ENCODE results near the gene CCL18. TPM values are rescaled to one million over a fixed set of nuclear protein-coding genes. Genes with fewer than 3 reads are reported as not detected.
"Not testable (repeated sequence)": the region's sequence is repeated elsewhere in the genome, so short reads cannot be mapped to it uniquely, and the experiment has no call there.

The CCL18 gene
- total RNA-seq, 1 donor from 2014 or later: not detected

- H3K9me3 Mint-ChIP-seq; DNase-seq; H3K36me3 Mint-ChIP-seq (ENCODE audit: low read depth); H3K4me3 Mint-ChIP-seq; H3K27ac Mint-ChIP-seq: not testable (repeated sequence)
- peaks cover 15% of the 10 kb centered on the region for H3K4me1 Mint-ChIP-seq
- H3K27me3 Mint-ChIP-seq: peaks cover 13% of the 10 kb centered on the region
- intact Hi-C loops (cut with micrococcal nuclease): loop anchor here (10.0 kb wide), 1 partner anchor 1724 kb away; no protein-coding TSS in a partner anchor
These were observed 34.9 kb downstream of the CCL18 start for GRCh38 chr17:36099004-36099403.

GRCh38 chr17:36103401-36103975, 39.4 kb downstream of the CCL18 start, which contains the start of gene CCL4:
Gene CCL4 (plus strand): TSS chr17:36103827. CDS start chr17:36103906, 79 bp downstream.
- Mint-ChIP-seq H3K4me3 (peak within 1 kb of the TSS; percentile 69), H3K4me1 (peaks cover 10% of the 10 kb centered on the region), H3K27ac (peak within 1 kb of the TSS; percentile 68), H3K27me3 (peaks cover 13% of the 10 kb centered on the region)
- H3K9me3 Mint-ChIP-seq; H3K36me3 Mint-ChIP-seq (ENCODE audit: low read depth): not testable (repeated sequence)
- intact Hi-C loops (cut with micrococcal nuclease): loop anchor here (1.0 kb wide), 1 partner anchor 13 kb away; the partner anchor contains the start of gene CCL3
- peak; percentile 60 for DNase-seq

- H3K4me3 Mint-ChIP-seq: peak overlapping the region; percentile 69
- intact Hi-C loops (cut with micrococcal nuclease): not testable (repeated sequence)
- H3K4me1 Mint-ChIP-seq: peaks cover 10% of the 10 kb centered on the region
These were observed 40.2 kb downstream of the CCL18 start for GRCh38 chr17:36104246-36104645.

GRCh38 chr17:36104701-36105181, 40.7 kb downstream of the CCL18 start:
- peaks cover 8% of the 10 kb centered on the region for H3K27me3 Mint-ChIP-seq
- H3K9me3 Mint-ChIP-seq: no peaks in the 10 kb centered on the region
- intact Hi-C loops (cut with micrococcal nuclease): no loop called here
- no peak for DNase-seq
- H3K4me3 Mint-ChIP-seq: peak overlapping the region; percentile 69
- no peaks in the 10 kb centered on the region for H3K36me3 Mint-ChIP-seq (ENCODE audit: low read depth)
- H3K27ac Mint-ChIP-seq: peak overlapping the region; percentile 68
- H3K4me1 Mint-ChIP-seq: peaks cover 10% of the 10 kb centered on the region

More at GRCh38 chr17:36104246-36104645, 40.2 kb downstream of the CCL18 start:
- peaks cover 11% of the 10 kb centered on the region for H3K27me3 Mint-ChIP-seq
- peak overlapping the region; percentile 68 for H3K27ac Mint-ChIP-seq
- DNase-seq; H3K36me3 Mint-ChIP-seq (ENCODE audit: low read depth); H3K9me3 Mint-ChIP-seq: not testable (repeated sequence)

GRCh38 chr17:36105781-36106492, 41.9 kb downstream of the CCL18 start:
- peaks cover 10% of the 10 kb centered on the region for H3K4me1 Mint-ChIP-seq
- peak overlapping the region; percentile 25 for H3K4me3 Mint-ChIP-seq
- intact Hi-C loops (cut with micrococcal nuclease): no loop called here
- peaks cover 5% of the 10 kb centered on the region for H3K27me3 Mint-ChIP-seq
- H3K9me3 Mint-ChIP-seq: no peaks in the 10 kb centered on the region
- no peak overlapping the region for H3K27ac Mint-ChIP-seq
- H3K36me3 Mint-ChIP-seq (ENCODE audit: low read depth): no peaks in the 10 kb centered on the region
- DNase-seq: no peak

- H3K4me1 Mint-ChIP-seq: peaks cover 10% of the 10 kb centered on the region
- no peak overlapping the region for H3K4me3 Mint-ChIP-seq
- peaks cover 5% of the 10 kb centered on the region for H3K27me3 Mint-ChIP-seq
- no peak overlapping the region for H3K27ac Mint-ChIP-seq
- no peak for DNase-seq
- H3K36me3 Mint-ChIP-seq (ENCODE audit: low read depth): no peaks in the 10 kb centered on the region
- H3K9me3 Mint-ChIP-seq: no peaks in the 10 kb centered on the region
- intact Hi-C loops (cut with micrococcal nuclease): no loop called here
These were observed 42.4 kb downstream of the CCL18 start for GRCh38 chr17:36106493-36106835.

- intact Hi-C loops (cut with micrococcal nuclease): no loop called here
- no peak overlapping the region for H3K27ac Mint-ChIP-seq
These were observed 43.6 kb downstream of the CCL18 start for GRCh38 chr17:36107660-36108059.

GRCh38 chr17:36108265-36108664, 44.2 kb downstream of the CCL18 start:
- H3K36me3 Mint-ChIP-seq (ENCODE audit: low read depth); H3K4me3 Mint-ChIP-seq; DNase-seq; H3K27me3 Mint-ChIP-seq; H3K4me1 Mint-ChIP-seq; H3K27ac Mint-ChIP-seq; intact Hi-C loops (cut with micrococcal nuclease): not testable (repeated sequence)
- peaks cover 13% of the 10 kb centered on the region for H3K9me3 Mint-ChIP-seq

More at GRCh38 chr17:36107660-36108059, 43.6 kb downstream of the CCL18 start:
- no peak for DNase-seq
- peaks cover 7% of the 10 kb centered on the region for H3K9me3 Mint-ChIP-seq
- no peaks in the 10 kb centered on the region for H3K36me3 Mint-ChIP-seq (ENCODE audit: low read depth)
- H3K4me3 Mint-ChIP-seq: no peak overlapping the region
- H3K27me3 Mint-ChIP-seq: peaks cover 5% of the 10 kb centered on the region
- peaks cover 10% of the 10 kb centered on the region for H3K4me1 Mint-ChIP-seq

GRCh38 chr17:36111068-36111490, 47.0 kb downstream of the CCL18 start:
- H3K4me1 Mint-ChIP-seq: no peaks in the 10 kb centered on the region
- no peaks in the 10 kb centered on the region for H3K27me3 Mint-ChIP-seq
- H3K36me3 Mint-ChIP-seq (ENCODE audit: low read depth): no peaks in the 10 kb centered on the region
- H3K4me3 Mint-ChIP-seq: no peak overlapping the region
- intact Hi-C loops (cut with micrococcal nuclease): no loop called here
- peaks cover 14% of the 10 kb centered on the region for H3K9me3 Mint-ChIP-seq
- DNase-seq: no peak
- no peak overlapping the region for H3K27ac Mint-ChIP-seq

GRCh38 chr17:36112572-36112971, 48.5 kb downstream of the CCL18 start:
- Mint-ChIP-seq H3K4me1 (peaks cover 7% of the 10 kb centered on the region), H3K4me3 (no peak overlapping the region), H3K27me3 (no peaks in the 10 kb centered on the region), H3K27ac (no peak overlapping the region), H3K9me3 (peaks cover 14% of the 10 kb centered on the region), H3K36me3 (ENCODE audit: low read depth) (no peaks in the 10 kb centered on the region)
- intact Hi-C loops (cut with micrococcal nuclease): no loop called here
- no peak for DNase-seq

GRCh38 chr17:36113131-36113530, 49.1 kb downstream of the CCL18 start:
- H3K36me3 Mint-ChIP-seq (ENCODE audit: low read depth); H3K27ac Mint-ChIP-seq; intact Hi-C loops (cut with micrococcal nuclease); H3K27me3 Mint-ChIP-seq; DNase-seq; H3K4me3 Mint-ChIP-seq: not testable (repeated sequence)
- Mint-ChIP-seq H3K4me1 (peaks cover 10% of the 10 kb centered on the region), H3K9me3 (peaks cover 14% of the 10 kb centered on the region)

- DNase-seq; H3K36me3 Mint-ChIP-seq (ENCODE audit: low read depth); H3K4me3 Mint-ChIP-seq; H3K27me3 Mint-ChIP-seq; H3K27ac Mint-ChIP-seq: not testable (repeated sequence)
- H3K9me3 Mint-ChIP-seq: peaks cover 14% of the 10 kb centered on the region
- H3K4me1 Mint-ChIP-seq: peaks cover 13% of the 10 kb centered on the region
- intact Hi-C loops (cut with micrococcal nuclease): loop anchor here (5.0 kb wide), 1 partner anchor 43 kb away; no protein-coding TSS in a partner anchor
These were observed 51.0 kb downstream of the CCL18 start for GRCh38 chr17:36114971-36115648.

- peaks cover 13% of the 10 kb centered on the region for H3K4me1 Mint-ChIP-seq
- H3K27me3 Mint-ChIP-seq; DNase-seq; H3K27ac Mint-ChIP-seq; H3K36me3 Mint-ChIP-seq (ENCODE audit: low read depth); H3K4me3 Mint-ChIP-seq: not testable (repeated sequence)
- intact Hi-C loops (cut with micrococcal nuclease): loop anchor here (5.0 kb wide), 1 partner anchor 43 kb away; no protein-coding TSS in a partner anchor
- peaks cover 15% of the 10 kb centered on the region for H3K9me3 Mint-ChIP-seq
These were observed 51.5 kb downstream of the CCL18 start for GRCh38 chr17:36115649-36115977.

Data from activated CD4-positive, alpha-beta T cell treated with anti-CD3 and anti-CD28 coated beads, Interleukin-2, amount 10 ng/mL, durations not matched to agents 24 days and 14 days (primary cell).